ENCODE measurements around the gene TGFBR3. TPM values are rescaled to one million over a fixed set of nuclear protein-coding genes. Genes with fewer than 3 reads are reported as not detected.

Gene TGFBR3
- total and polyA plus RNA-seq, 9 of the 15 experiments (the other 6 are each of a cell fraction or from before 2014, with no cell fraction given), result 3.6 to 32.4 (median 15.6) TPM

DNA sequence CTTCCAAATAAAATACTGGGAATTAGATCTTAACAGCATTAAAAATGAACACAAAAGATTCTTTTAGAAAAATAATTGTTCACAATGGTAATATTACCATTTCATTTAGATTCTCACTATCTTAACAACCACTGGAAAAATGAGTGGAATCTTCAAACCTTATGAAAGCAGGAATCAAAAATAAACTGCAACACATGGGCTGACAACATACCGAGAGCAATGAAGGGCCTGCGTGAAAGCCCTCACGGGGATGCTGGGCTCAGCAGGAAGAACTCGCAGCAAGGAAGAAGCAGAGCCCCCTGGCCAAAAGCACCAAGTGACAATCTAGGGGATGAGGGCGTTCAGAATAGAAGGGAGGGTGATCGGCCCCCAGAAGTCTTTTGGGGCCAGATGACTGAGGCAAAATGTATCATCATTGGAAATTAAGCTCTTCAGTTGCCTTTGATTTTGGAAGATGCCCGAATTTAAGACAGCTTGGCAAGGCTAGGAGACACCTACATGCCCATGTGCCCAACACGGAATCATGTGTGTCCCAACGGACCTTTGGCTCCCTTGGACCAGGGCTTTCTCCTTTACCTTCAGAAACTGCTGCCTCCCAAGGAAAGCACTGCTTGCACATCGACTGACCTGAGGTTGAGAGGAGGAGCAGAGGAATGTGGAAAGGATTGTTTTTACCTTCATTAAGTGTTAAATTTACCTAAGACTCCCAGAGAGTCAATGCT, 103.9 kb downstream of the TGFBR3 start:
- no peak for TF ChIP-seq ZNF124 (CRISPR knock-in tag; IDR thresholded peaks at IDR 0.05)
- TF ChIP-seq CBX8 (IDR thresholded peaks at IDR 0.05; ENCODE audit: borderline replicate concordance, extremely low read depth, low read depth, low read length, poor library complexity, severe bottlenecking), result no peak
- TF ChIP-seq ZFP30 (CRISPR knock-in tag; IDR thresholded peaks at IDR 0.05; ENCODE audit: borderline replicate concordance), result no peak
- no peak for TF ChIP-seq POLR2B (IDR thresholded peaks at IDR 0.05; ENCODE audit: low read depth, partially characterized antibody)
- no peak for TF ChIP-seq MLX (CRISPR knock-in tag; conservative IDR thresholded peaks at IDR 0.05)
- no peak for TF ChIP-seq SAP30 (IDR thresholded peaks at IDR 0.05; ENCODE audit: borderline replicate concordance, insufficient read depth, low read depth, low read length, poor library complexity, severe bottlenecking)
- no peak for TF ChIP-seq PRDM10 (IDR thresholded peaks at IDR 0.05; ENCODE audit: partially characterized antibody)
- no peak for TF ChIP-seq MXI1 (IDR thresholded peaks at IDR 0.05; ENCODE audit: low read depth, low read length)
- H3K9me1 ChIP-seq (ENCODE audit: control insufficient read depth, insufficient read depth, low read length), result no peaks in the 10 kb centered on the region
- intact Hi-C loops (cut with micrococcal nuclease), result no loop called here
- POLR2A ChIA-PET, result interaction anchor here (0.6 to 2.3 kb wide), 4 partner anchors 10 to 29 kb away, joined by 3 to 6 read pairs (median 3); no protein-coding TSS in a partner anchor
- no peaks in the 10 kb centered on the region for H3K9me3 ChIP-seq (replicated peaks; ENCODE audit: control insufficient read depth, insufficient read depth, low read depth, low read length)
- H3K27ac ChIP-seq (ENCODE audit: extremely low read depth, low read depth, low read length), result no peak overlapping the region
- ATAC-seq, result no peak
- no peak for FAIRE-seq
- no peak overlapping the region for H3K4me3 ChIP-seq
- no peak overlapping the region for H3K4me2 ChIP-seq (ENCODE audit: insufficient read depth, low read length)
- H3K36me3 ChIP-seq (ENCODE audit: control insufficient read depth, insufficient read depth, low read length), result peaks cover 11% of the 10 kb centered on the region; the same call in 1 of the 3 replicates
- in situ Hi-C loops (cut with MboI), result no loop called here
- 0 out of 5 replicates have a peak, but pooled peaks cover 0 to 4% of the 10 kb centered on the region in 2 experiments for H3K4me1 ChIP-seq (replicated peaks in 1 of 2; ENCODE audit: control insufficient read depth in 2 of 2, insufficient read depth in 2 of 2, low read length in 2 of 2)
- 78% methylated on average over 10 of the region's 10 CpGs for whole genome bisulfite sequencing (ENCODE audit: insufficient coverage, low coverage, missing lambda C conversion rate)
- no peak overlapping the region for H2AFZ ChIP-seq (ENCODE audit: low read depth, low read length)
- H3K27me3 ChIP-seq (ENCODE audit: control insufficient read depth in 2 of 2, insufficient read depth in 2 of 2, low read length in 2 of 2), result no peaks in the 10 kb centered on the region
- no peaks in the 10 kb centered on the region for H3K79me2 ChIP-seq (ENCODE audit: control insufficient read depth, insufficient read depth, low read length)
- BruUV-seq (replicated peaks), result no TSS peak
- H4K20me1 ChIP-seq (replicated peaks; ENCODE audit: control insufficient read depth, insufficient read depth, low read length), result no peaks in the 10 kb centered on the region
- DNase-seq (ENCODE audit: extremely low read depth in 1 of 4, low spot score in 3 of 4), result no peak
- no peak overlapping the region for H3K9ac ChIP-seq (ENCODE audit: insufficient read depth in 1 of 2, low read depth in 2 of 2, low read length in 2 of 2)
- CTCF ChIA-PET (ENCODE audit: low intra/inter-chr PET ratio), result no interaction called here
